HepG2 (cell line): ENCODE measurements around the gene RASGRF1. TPM values are rescaled to one million over a fixed set of nuclear protein-coding genes. Genes with fewer than 3 reads are reported as not detected.

ENCODE experiments used
- ATAC-seq: fragments of 200-7000 bp; cut with Tn5 transposase; 3 replicates; pipeline ENCODE4 v1.9.1; 2020; ENCODE audit warnings: mild to moderate bottlenecking, moderate library complexity
- BruUV-seq: library from RNA; stranded (reverse); fragments of 400-500 nt; replicated peaks from 2 replicates; lab custom pipeline; 2021; lab: Mats Ljungman, UMichigan
- CTCF ChIA-PET: fragments of 300-600 bp; formaldehyde crosslinking; extraction: SDS; loops from one replicate; lab custom pipeline; 2021; ENCODE audit warnings: low total read pairs, inconsistent platforms, low intra/inter-chr PET ratio; lab: Yijun Ruan, JAX
- POLR2A ChIA-PET: fragments of 350-600 bp; sonication (Branson Sonifier 250); formaldehyde crosslinking; loops from one replicate; lab custom pipeline; 2020; ENCODE audit warnings: antibody characterized with exemption, inconsistent platforms; lab: Yijun Ruan, JAX
- DNase-seq: peaks from one replicate; pipeline ENCODE4 v3.0.0-alpha.2; 2015; ENCODE audit warnings: low spot score
- FAIRE-seq: peaks from 3 replicates; lab custom pipeline; 2011; peaks lifted over from hg19 to GRCh38; lab: Jason Lieb, UNC
- H2AFZ ChIP-seq: one replicate; pipeline ENCODE4 v1.6.1; 2011; ENCODE audit warnings: low read length, inconsistent platforms
- H3K27ac ChIP-seq: fragments of 300-600 bp; 3 replicates; pipeline ENCODE4 v1.8.0; 2011; ENCODE audit warnings: mixed run types, mild to moderate bottlenecking, mixed read lengths, low read length, inconsistent platforms; ENCODE audit not compliant: insufficient read depth; ENCODE audit errors: extremely low read length
- H3K27me3 ChIP-seq, 2 experiments: fragments of 200-600 bp in 1 of 2; 2 replicates in 1 of 2; 3 replicates in 1 of 2; pipeline versions ENCODE4 v1.6.0 to v1.8.0; 2011; ENCODE audit warnings: low read length in 2 of 2, mild to moderate bottlenecking in 2 of 2, moderate library complexity in 2 of 2, inconsistent platforms in 1 of 2; ENCODE audit not compliant: insufficient read depth in 2 of 2, control insufficient read depth in 1 of 2
- H3K36me3 ChIP-seq, 2 experiments: fragments of 200-600 bp in 1 of 2; replicated peaks in 1 of 2; 2 replicates in 1 of 2; 3 replicates in 1 of 2; pipeline versions ENCODE4 v1.5.1 to v1.8.0; 2011; ENCODE audit warnings: low read length in 2 of 2, inconsistent platforms in 1 of 2; ENCODE audit not compliant: insufficient read depth in 2 of 2, control insufficient read depth in 1 of 2
- H3K4me1 ChIP-seq: 2 replicates; pipeline ENCODE4 v1.5.1; 2012; ENCODE audit warnings: low read length, inconsistent platforms; ENCODE audit not compliant: insufficient read depth
- H3K4me2 ChIP-seq: 2 replicates; pipeline ENCODE4 v1.6.0; 2011; ENCODE audit warnings: low read depth, low read length, inconsistent platforms
- H3K4me3 ChIP-seq, 3 experiments: fragments of 200-600 bp in 1 of 3; sonication (generic), shearing (Covaris generic) in 1 of 3; replicated peaks in 1 of 3; 2 replicates each; pipeline ENCODE4 v1.5.1; 2011 to 2016; ENCODE audit warnings: low read length in 3 of 3, inconsistent platforms in 2 of 3, low read depth in 2 of 3, mild to moderate bottlenecking in 2 of 3, control low read depth in 1 of 3, mixed read lengths in 1 of 3; ENCODE audit not compliant: insufficient read depth in 1 of 3
- H3K79me2 ChIP-seq: one replicate; pipeline ENCODE4 v1.6.1; 2011; ENCODE audit warnings: low read length, inconsistent platforms; ENCODE audit not compliant: insufficient read depth
- H3K9ac ChIP-seq: 2 replicates; pipeline ENCODE4 v1.6.0; 2011; ENCODE audit warnings: mild to moderate bottlenecking, low read depth, low read length, inconsistent platforms; ENCODE audit not compliant: insufficient read depth
- H3K9me3 ChIP-seq: 2 replicates; pipeline ENCODE4 v1.5.1; 2012; ENCODE audit warnings: mild to moderate bottlenecking, low read length
- H4K20me1 ChIP-seq: 2 replicates; pipeline ENCODE4 v1.6.0; 2011; ENCODE audit warnings: inconsistent platforms, mild to moderate bottlenecking, low read length, moderate library complexity; ENCODE audit not compliant: insufficient read depth
- CREB1 ChIP-seq, 2 experiments: fragments of 450-650 bp in 1 of 2; IDR thresholded peaks; 2 replicates each; pipeline ENCODE4 v1.6.1; 2016 to 2017; ENCODE audit warnings: control low read depth in 1 of 2, mild to moderate bottlenecking in 1 of 2, missing compliant biosample characterization in 1 of 2, missing genetic modification characterization in 1 of 2
- DNMT3B ChIP-seq: conservative IDR thresholded peaks from 2 replicates; pipeline ENCODE4 v1.6.1; 2016; ENCODE audit warnings: missing biosample characterization, control low read depth
- GMEB2 ChIP-seq: IDR thresholded peaks from 2 replicates; pipeline ENCODE4 v1.6.1; 2016; ENCODE audit warnings: missing biosample characterization, missing genetic modification reagents, low read depth
- HOXA3 ChIP-seq: sonication (generic); formaldehyde crosslinking; IDR thresholded peaks from 2 replicates; pipeline ENCODE4 v1.5.0; 2020; ENCODE audit warnings: missing genetic modification reagents
- RFXAP ChIP-seq: sonication (generic); formaldehyde crosslinking; IDR thresholded peaks from 2 replicates; pipeline ENCODE4 v1.4.0; 2020; ENCODE audit warnings: missing genetic modification reagents, borderline replicate concordance
- TCF12 ChIP-seq, 2 experiments: fragments of 450-650 bp in 1 of 2; sonication (generic) in 1 of 2; formaldehyde crosslinking in 1 of 2; IDR thresholded peaks; 2 replicates each; pipeline versions ENCODE4 v1.6.1 to v1.8.0; 2017 to 2022; ENCODE audit warnings: antibody characterized with exemption in 1 of 2, mild to moderate bottlenecking in 1 of 2, missing genetic modification reagents in 1 of 2, moderate library complexity in 1 of 2
- ZNF446 ChIP-seq: sonication (generic); formaldehyde crosslinking; IDR thresholded peaks from 2 replicates; pipeline ENCODE4 v1.5.0; 2020; ENCODE audit warnings: mild to moderate bottlenecking, missing genetic modification reagents
- ZNF572 ChIP-seq: sonication (generic); formaldehyde crosslinking; IDR thresholded peaks from 2 replicates; pipeline ENCODE4 v1.5.1; 2020; ENCODE audit warnings: mild to moderate bottlenecking, missing genetic modification reagents
- WGBS: methylation state at CpG from one replicate; pipeline ENCODE4 v1.1.6; 2017; ENCODE audit warnings: low lambda C conversion rate; 5-methylcytosine and 5-hydroxymethylcytosine counted together
- in situ Hi-C: cut with HindIII; loops from 2 replicates; pipeline ENCODE4 v1.10.0; 2017; ENCODE audit warnings: low pct_unique_long_range_greater_than_20kb; ENCODE audit not compliant: extremely low pct_ligation_motif_present
- intact Hi-C: fragments of 100-400 bp; cut with micrococcal nuclease; formaldehyde crosslinking; loops from one replicate; pipeline ENCODE4 v1.10.0; 2022; ENCODE audit not compliant: unreplicated experiment
- polyA plus RNA-seq, 8 experiments: library from polyadenylated mRNA; depleted of rRNA in 3 of 8; stranded (reverse) in 7 of 8; unstranded in 1 of 8; fragments of >200 nt; fragmentation: Illumina TruSeq in 4 of 8; extraction: Trizol in 4 of 8; gene quantifications; 2 replicates each; pipeline versions ENCODE4 v1.2.1 to v1.2.3, GENCODE V29; 2011 to 2016; ENCODE audit warnings: low read depth in 4 of 8, missing spikeins in 1 of 8, mixed read lengths in 1 of 8; ENCODE audit not compliant: insufficient read depth in 1 of 8
- total RNA-seq, 5 experiments: library from RNA; depleted of rRNA; stranded (reverse); fragments of >200 nt; fragmentation: Illumina TruSeq; extraction: Trizol; gene quantifications; 2 replicates each; pipeline ENCODE4 v1.2.3, GENCODE V29; 2016; ENCODE audit warnings: low read depth in 1 of 5
- TF ChIP-seq, protein P1 (sequence below): sonication (generic); formaldehyde crosslinking; IDR thresholded peaks from 2 replicates; pipeline ENCODE4 v1.5.1; 2020; ENCODE audit warnings: missing genetic modification reagents, mild to moderate bottlenecking, borderline replicate concordance
- TF ChIP-seq, protein P2 (sequence below): sonication (generic); formaldehyde crosslinking; IDR thresholded peaks from 2 replicates; pipeline ENCODE4 v1.8.1; 2023; ENCODE audit warnings: mild to moderate bottlenecking, moderate library complexity, missing genetic modification reagents

The RASGRF1 gene
- total and polyA plus RNA-seq, 2 of the 13 experiments (the other 11 are each of a cell fraction or from before 2014, with no cell fraction given) = 0.55 to 3.0 TPM

DNA sequence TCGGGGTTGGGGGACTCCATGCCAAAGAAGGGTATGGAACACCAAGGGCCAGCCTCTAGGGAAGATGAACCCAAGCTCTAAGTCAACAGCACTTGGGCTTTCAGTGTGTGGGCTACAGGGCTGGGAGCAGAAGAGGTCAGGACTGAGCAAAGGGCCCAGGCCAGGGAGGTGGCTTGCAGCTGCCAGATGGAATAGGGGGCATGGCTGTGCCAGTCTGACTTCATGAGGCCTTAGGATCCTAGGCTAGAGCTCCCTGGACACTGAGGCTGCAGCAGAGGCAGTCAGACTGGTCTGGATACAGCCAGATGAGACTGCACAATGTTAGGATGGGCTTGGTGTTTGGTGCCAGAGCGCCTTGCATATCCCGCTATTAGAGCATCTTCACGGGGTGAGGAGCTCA lies 3.8 kb downstream of the RASGRF1 start:
- Histone ChIP-seq H3K4me1 (peaks cover 10% of the 10 kb centered on the region; the same call in 1 of the 2 replicates), H2AFZ (no peak overlapping the region)
- TF ChIP-seq, protein P1, sequence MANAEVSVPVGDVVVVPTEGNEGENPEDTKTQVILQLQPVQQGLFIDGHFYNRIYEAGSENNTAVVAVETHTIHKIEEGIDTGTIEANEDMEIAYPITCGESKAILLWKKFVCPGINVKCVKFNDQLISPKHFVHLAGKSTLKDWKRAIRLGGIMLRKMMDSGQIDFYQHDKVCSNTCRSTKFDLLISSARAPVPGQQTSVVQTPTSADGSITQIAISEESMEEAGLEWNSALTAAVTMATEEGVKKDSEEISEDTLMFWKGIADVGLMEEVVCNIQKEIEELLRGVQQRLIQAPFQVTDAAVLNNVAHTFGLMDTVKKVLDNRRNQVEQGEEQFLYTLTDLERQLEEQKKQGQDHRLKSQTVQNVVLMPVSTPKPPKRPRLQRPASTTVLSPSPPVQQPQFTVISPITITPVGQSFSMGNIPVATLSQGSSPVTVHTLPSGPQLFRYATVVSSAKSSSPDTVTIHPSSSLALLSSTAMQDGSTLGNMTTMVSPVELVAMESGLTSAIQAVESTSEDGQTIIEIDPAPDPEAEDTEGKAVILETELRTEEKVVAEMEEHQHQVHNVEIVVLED = no peak
- TF ChIP-seq HOXA3 (CRISPR knock-in tag) = no peak
- no peak for TF ChIP-seq RFXAP (CRISPR knock-in tag)
- TF ChIP-seq, all 625 proteins: peak for 0
- in situ Hi-C loops (no loop called here), intact Hi-C loops (no loop called here)
- Histone ChIP-seq H3K4me2 (no peak overlapping the region), H3K36me3 (no peaks in the 10 kb centered on the region), H3K9ac (no peak overlapping the region), H3K9me3 (no peaks in the 10 kb centered on the region), H3K79me2 (no peaks in the 10 kb centered on the region), H3K27ac (no peak overlapping the region), H4K20me1 (no peaks in the 10 kb centered on the region), H3K27me3 (peaks cover 3 to 44% of the 10 kb centered on the region in 2 experiments), H3K4me3 (no peak overlapping the region)
- WGBS = 39% methylated on average over 3 of the region's 4 CpGs
- DNase-seq = no peak
- BruUV-seq = no TSS peak
- no peak for ATAC-seq
- CTCF ChIA-PET = no interaction called here
- POLR2A ChIA-PET = no interaction called here
- FAIRE-seq = no peak

DNA sequence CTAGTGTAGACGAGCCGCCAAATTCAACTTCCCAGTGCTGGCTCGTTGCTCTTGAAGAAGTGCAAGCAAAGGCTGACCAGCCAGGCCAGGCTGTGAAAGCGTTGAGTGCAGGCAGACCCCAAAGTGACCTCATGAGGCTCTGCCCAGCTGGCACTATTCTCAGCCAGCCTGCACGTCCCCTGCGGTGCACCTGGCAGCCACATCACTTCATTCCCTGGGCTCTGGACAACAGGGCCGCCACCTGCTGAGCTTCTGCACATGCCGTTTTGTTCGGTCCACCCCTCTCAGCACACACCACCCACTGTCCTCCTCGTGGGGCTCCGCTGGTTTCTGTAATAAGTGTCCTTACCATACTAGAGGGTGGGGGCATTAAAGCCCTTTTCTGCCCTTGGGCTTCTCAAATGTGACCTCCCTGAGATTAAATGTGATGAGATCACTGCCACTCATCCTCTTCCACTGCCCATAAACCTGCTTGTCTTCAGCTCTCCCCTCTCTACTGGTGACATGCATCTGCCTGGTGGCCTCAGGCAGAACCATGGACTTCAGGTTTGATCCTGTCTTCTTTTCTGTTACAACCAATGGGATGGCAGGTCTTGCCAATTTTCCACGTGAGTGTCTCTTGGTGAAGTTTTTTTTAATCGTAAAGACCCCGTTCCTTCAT lies 6.1 kb downstream of the RASGRF1 start:
- in situ Hi-C loops (no loop called here), intact Hi-C loops (no loop called here)
- POLR2A ChIA-PET = no interaction called here
- Histone ChIP-seq H4K20me1 (no peaks in the 10 kb centered on the region), H3K4me1 (no peaks in the 10 kb centered on the region), H3K27me3 (peaks cover 3 to 20% of the 10 kb centered on the region in 2 experiments; a peak in 4 of 5 replicates), H3K9ac (no peak overlapping the region), H2AFZ (no peak overlapping the region), H3K36me3 (no peaks in the 10 kb centered on the region), H3K27ac (no peak overlapping the region), H3K9me3 (no peaks in the 10 kb centered on the region), H3K4me3 (no peak overlapping the region), H3K4me2 (no peak overlapping the region), H3K79me2 (no peaks in the 10 kb centered on the region)
- FAIRE-seq (no peak), DNase-seq (no peak), ATAC-seq (no peak)
- CTCF ChIA-PET = no interaction called here
- WGBS = 14% methylated on average over 10 of the region's 14 CpGs
- BruUV-seq = no TSS peak
- TF ChIP-seq, protein P2, sequence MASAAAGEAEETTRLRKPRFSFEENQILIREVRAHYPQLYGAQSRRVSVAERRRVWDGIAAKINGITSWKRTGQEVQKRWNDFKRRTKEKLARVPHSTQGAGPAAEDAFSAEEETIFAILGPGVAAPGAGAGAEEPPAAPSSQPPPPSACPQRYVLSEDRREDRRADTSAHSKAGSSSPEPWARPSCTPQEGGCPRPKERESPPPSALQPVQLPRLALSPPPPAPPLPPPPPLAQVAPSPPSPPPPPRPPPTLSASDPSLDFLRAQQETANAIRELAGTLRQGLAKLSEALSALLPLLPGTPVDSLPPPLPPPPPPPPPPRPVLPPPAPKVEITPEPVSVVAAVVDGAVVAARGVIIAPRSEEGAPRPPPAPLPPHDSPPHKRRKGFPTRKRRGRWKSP (CRISPR knock-in tag) = no peak
- no peak for TF ChIP-seq ZNF572 (CRISPR knock-in tag)
- TF ChIP-seq ZNF446 (CRISPR knock-in tag) = no peak
- no peak for TF ChIP-seq DNMT3B (CRISPR knock-in tag)
- TF ChIP-seq CREB1 (IDR thresholded peaks at IDR 0.05) = no peak
- no peak for TF ChIP-seq CREB1 (CRISPR knock-in tag; IDR thresholded peaks at IDR 0.05)
- no peak for TF ChIP-seq GMEB2 (CRISPR knock-in tag)
- TF ChIP-seq TCF12 (IDR thresholded peaks at IDR 0.05) = no peak
- no peak for TF ChIP-seq TCF12 (CRISPR knock-in tag; IDR thresholded peaks at IDR 0.05)
